ENCODE data around the gene UBL7.

UBL7 gene

GRCh38 chr15:74414603-74415338, 46.2 kb downstream of the UBL7 start:
- H3K9me3 Mint-ChIP-seq = no peaks in the 10 kb centered on the region
- no peaks in the 10 kb centered on the region for H3K27me3 Mint-ChIP-seq
- peaks cover 86% of the 10 kb centered on the region for H3K36me3 Mint-ChIP-seq (ENCODE audit: low read depth)
- peak overlapping the region; percentile 2 for H3K4me3 Mint-ChIP-seq
- H3K4me1 Mint-ChIP-seq (ENCODE audit: low read depth) = peaks cover 49% of the 10 kb centered on the region
- peak overlapping the region; percentile 37 for H3K27ac Mint-ChIP-seq

DNA sequence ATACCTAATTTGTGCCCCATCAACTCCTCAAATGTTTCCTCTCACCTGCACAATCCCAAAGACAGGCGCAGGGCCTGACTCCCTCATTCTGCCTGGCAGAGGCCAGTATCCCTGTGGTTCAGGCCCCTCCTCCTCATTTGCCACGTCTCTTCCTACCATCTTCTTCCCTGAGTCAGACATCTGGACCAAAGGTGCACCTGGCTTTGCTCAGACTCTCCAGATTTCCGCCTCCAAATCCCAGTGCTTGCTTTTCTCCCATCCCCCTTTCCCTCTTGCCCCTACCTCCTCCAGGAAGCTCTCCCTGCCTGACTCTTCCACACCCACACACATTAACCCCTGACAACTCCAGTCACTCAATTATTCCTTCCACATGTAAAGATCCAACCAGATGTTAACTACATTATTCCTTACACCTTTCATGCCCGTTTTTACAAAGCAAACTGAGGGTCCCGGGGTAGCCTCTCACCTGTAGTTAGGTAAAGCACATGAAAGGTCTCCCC, 46.8 kb downstream of the UBL7 start:
- no peaks in the 10 kb centered on the region for H3K9me3 Mint-ChIP-seq
- no peaks in the 10 kb centered on the region for H3K27me3 Mint-ChIP-seq
- H3K4me3 Mint-ChIP-seq = no peak overlapping the region
- peak overlapping the region; percentile 37 for H3K27ac Mint-ChIP-seq
- peaks cover 44% of the 10 kb centered on the region for H3K4me1 Mint-ChIP-seq (ENCODE audit: low read depth)
- peaks cover 87% of the 10 kb centered on the region for H3K36me3 Mint-ChIP-seq (ENCODE audit: low read depth)

GRCh38 chr15:74413350-74414080, 47.4 kb downstream of the UBL7 start:
- Mint-ChIP-seq H3K4me3 (no peak overlapping the region), H3K36me3 (ENCODE audit: low read depth) (peaks cover 87% of the 10 kb centered on the region), H3K9me3 (no peaks in the 10 kb centered on the region), H3K27me3 (no peaks in the 10 kb centered on the region), H3K4me1 (ENCODE audit: low read depth) (peaks cover 43% of the 10 kb centered on the region), H3K27ac (peak overlapping the region; percentile 66)

- Mint-ChIP-seq H3K27me3 (no peaks in the 10 kb centered on the region), H3K36me3 (ENCODE audit: low read depth) (peaks cover 76% of the 10 kb centered on the region), H3K4me3 (no peak overlapping the region), H3K4me1 (ENCODE audit: low read depth) (peaks cover 48% of the 10 kb centered on the region), H3K27ac (peak overlapping the region; percentile 58), H3K9me3 (no peaks in the 10 kb centered on the region)
These were observed 48.8 kb downstream of the UBL7 start for GRCh38 chr15:74412159-74412558.

DNA sequence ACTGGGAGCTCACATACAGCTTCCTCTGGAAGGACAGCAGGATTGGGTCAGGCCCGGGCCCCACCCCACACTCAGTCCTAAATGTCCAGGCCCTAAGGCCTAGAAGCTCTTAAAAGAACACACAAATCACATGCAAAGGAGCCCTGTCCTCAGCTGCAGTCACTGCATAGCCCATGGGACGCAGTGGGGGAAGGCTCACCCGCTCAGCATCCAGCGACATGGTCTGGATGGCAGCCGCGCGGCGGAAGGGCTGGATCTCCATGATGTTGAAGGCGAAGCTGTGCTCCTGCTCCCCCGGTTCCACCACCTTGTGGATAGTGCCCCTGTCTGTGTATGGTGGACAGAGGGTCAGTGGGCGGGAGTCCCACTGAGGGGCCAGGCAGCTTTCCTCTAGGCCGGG, 49.3 kb downstream of the UBL7 start:
- no peaks in the 10 kb centered on the region for H3K9me3 Mint-ChIP-seq
- peaks cover 72% of the 10 kb centered on the region for H3K36me3 Mint-ChIP-seq (ENCODE audit: low read depth)
- peak overlapping the region; percentile 58 for H3K27ac Mint-ChIP-seq
- no peaks in the 10 kb centered on the region for H3K27me3 Mint-ChIP-seq
- peaks cover 52% of the 10 kb centered on the region for H3K4me1 Mint-ChIP-seq (ENCODE audit: low read depth)
- H3K4me3 Mint-ChIP-seq = no peak overlapping the region

DNA sequence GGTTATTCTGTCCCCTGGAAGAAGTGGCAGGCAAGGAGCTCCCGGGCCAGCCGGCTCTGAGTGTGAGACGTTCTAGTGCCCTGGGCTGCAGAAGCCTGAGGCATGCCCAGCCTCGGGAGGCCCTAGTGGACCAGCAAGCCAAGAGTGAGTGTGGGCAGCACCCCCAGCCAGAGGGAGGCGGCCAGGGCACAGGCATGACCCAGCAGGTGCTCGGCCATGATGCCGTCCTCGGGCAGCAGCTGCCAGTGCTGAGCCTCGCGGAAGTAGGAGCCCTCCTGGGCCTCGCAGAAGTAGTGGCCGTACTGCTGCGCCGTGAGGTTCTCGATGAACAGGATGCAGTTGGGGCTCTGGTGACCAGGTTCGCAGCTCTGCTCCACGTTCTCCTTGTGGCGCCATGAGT, 50.5 kb downstream of the UBL7 start:
- no peak overlapping the region for H3K4me3 Mint-ChIP-seq

DNA sequence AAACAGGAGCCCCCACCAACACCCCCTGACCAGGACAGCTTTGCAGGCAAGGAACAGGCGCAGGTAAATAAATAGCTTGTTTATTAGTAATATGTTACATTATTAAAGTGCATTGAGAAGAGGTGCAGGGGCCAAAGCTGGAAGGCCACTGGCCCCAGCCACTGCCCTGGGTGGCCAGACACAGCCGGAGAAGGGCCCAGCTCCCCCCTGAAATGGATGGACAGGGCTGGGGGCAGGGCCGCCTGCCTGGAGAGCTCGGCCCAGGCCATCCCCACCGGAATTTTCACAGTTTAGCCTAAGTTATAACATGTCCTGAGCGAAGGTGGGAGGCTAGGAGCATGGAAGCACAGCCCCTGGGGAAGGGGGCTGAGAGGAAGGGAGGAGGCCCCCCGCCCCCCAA, 51.7 kb downstream of the UBL7 start:
- Mint-ChIP-seq H3K36me3 (ENCODE audit: low read depth) (peaks cover 66% of the 10 kb centered on the region), H3K9me3 (no peaks in the 10 kb centered on the region), H3K27me3 (no peaks in the 10 kb centered on the region), H3K4me3 (no peak overlapping the region), H3K27ac (no peak overlapping the region), H3K4me1 (ENCODE audit: low read depth) (peaks cover 62% of the 10 kb centered on the region)

More for the DNA sequence above, 50.5 kb downstream of the UBL7 start:
- Mint-ChIP-seq H3K9me3 (no peaks in the 10 kb centered on the region), H3K4me1 (ENCODE audit: low read depth) (peaks cover 56% of the 10 kb centered on the region), H3K27ac (peak overlapping the region; percentile 52), H3K36me3 (ENCODE audit: low read depth) (peaks cover 71% of the 10 kb centered on the region), H3K27me3 (no peaks in the 10 kb centered on the region)

DNA sequence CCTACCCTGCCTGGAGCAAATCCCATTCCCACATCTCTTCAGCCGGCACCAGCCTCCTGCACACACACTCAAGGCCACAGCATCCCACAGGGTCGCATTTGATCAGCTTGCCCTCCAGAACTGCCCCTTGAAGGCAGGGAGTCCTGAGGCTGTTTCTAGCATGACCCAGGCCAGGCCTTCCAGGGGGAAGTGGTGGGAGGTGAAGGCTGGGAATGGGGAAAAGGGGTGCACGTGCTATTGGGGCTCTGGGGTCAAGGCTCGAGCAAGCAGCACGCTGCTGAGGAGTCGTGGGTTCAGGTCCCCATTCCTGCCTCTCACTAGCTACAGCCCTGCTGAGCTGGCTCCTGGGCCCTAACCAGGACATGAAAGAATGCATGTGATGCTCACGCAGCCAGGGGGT, 52.1 kb downstream of the UBL7 start:
- H3K4me3 Mint-ChIP-seq = peak overlapping the region; percentile 1
- no peaks in the 10 kb centered on the region for H3K9me3 Mint-ChIP-seq
- no peaks in the 10 kb centered on the region for H3K27me3 Mint-ChIP-seq
- peak overlapping the region; percentile 94 for H3K27ac Mint-ChIP-seq
- peaks cover 62% of the 10 kb centered on the region for H3K4me1 Mint-ChIP-seq (ENCODE audit: low read depth)
- H3K36me3 Mint-ChIP-seq (ENCODE audit: low read depth) = peaks cover 63% of the 10 kb centered on the region

DNA sequence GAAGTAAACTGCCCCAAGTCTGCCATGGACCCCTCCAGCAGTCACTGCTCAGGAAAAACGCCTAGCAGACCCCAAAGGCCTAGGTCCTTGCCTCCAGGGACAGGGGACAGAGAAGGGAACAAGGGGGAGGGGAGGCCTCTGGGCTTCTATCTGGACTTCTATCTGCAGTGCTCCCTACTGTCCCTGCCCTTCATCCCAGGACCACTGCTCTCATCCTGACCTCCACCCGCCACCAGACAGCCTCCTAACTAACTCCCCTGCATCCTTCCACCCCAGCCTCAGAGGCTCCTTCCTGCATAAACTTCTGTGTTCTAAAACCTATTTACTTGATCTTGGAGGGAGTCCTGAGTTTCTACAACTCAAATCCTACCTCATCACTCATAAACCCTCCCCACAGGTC, 52.6 kb downstream of the UBL7 start:
- Mint-ChIP-seq H3K9me3 (no peaks in the 10 kb centered on the region), H3K36me3 (ENCODE audit: low read depth) (peaks cover 62% of the 10 kb centered on the region), H3K4me1 (ENCODE audit: low read depth) (peaks cover 67% of the 10 kb centered on the region), H3K27ac (peak overlapping the region; percentile 94), H3K27me3 (no peaks in the 10 kb centered on the region), H3K4me3 (peak overlapping the region; percentile 1)

DNA sequence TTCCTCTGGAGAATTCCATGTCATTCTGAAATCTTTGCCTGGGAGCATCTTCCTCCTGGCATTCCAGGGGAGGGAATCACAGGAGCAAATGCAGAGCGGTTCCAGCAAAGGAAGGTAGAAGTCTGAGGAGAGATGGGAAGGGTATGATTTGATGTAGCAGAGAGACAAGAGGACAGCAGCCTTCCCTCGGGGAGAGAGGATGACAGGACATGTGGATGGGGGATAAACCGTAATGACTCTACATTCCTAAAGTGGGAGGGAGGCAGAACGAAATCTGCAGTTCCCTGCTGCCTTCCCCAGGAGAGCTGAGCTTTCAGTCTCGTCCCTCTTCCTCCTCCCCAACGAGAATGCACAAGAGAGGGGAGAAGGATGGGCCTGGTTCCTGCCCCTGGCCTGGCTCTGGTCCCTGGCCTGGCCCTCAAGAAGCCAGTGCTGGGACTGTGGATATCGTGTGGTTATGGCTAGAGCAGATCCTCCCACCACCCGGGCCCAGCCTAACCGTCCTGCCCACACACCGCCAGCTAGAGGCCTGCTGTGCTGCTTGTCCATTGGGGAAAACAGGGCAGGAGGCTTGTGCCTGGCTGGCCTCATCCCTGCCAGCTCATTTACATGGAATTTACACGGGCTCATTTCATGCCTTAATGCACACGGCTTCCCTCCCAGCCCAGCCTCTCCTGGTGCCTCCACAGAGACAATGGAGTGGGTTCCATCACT, 53.8 kb downstream of the UBL7 start:
- Mint-ChIP-seq H3K4me3 (no peak overlapping the region), H3K27ac (peak overlapping the region; percentile 94), H3K27me3 (no peaks in the 10 kb centered on the region), H3K36me3 (ENCODE audit: low read depth) (peaks cover 50% of the 10 kb centered on the region), H3K4me1 (ENCODE audit: low read depth) (peaks cover 73% of the 10 kb centered on the region), H3K9me3 (no peaks in the 10 kb centered on the region)

- peak overlapping the region; percentile 5 for H3K4me3 Mint-ChIP-seq
- peak overlapping the region; percentile 94 for H3K27ac Mint-ChIP-seq
- H3K27me3 Mint-ChIP-seq = no peaks in the 10 kb centered on the region
- peaks cover 75% of the 10 kb centered on the region for H3K4me1 Mint-ChIP-seq (ENCODE audit: low read depth)
- H3K36me3 Mint-ChIP-seq (ENCODE audit: low read depth) = peaks cover 44% of the 10 kb centered on the region
- H3K9me3 Mint-ChIP-seq = no peaks in the 10 kb centered on the region
These were observed 54.4 kb downstream of the UBL7 start for GRCh38 chr15:74406517-74406916.

DNA sequence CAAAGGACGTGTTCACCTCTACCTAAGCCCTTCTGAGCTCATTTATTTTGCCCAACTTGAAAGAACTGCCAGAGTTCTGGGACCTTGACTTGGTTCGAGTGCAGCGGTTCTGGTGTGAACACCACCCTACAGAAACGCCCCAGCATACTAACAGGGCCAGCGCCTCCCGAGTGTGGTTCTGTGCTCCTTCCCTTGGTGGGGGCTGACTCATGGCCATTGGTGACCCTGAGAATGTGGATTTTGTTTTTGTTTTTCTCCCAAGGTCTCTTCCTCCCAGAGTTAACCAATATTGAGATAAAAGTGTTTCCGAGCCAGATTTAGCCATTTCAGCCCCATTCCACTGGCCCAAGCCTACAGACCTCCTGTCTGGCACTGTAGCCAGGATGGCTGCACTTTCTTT, 55.1 kb downstream of the UBL7 start:
- Mint-ChIP-seq H3K4me3 (no peak overlapping the region), H3K27ac (peak overlapping the region; percentile 76), H3K27me3 (no peaks in the 10 kb centered on the region), H3K9me3 (no peaks in the 10 kb centered on the region), H3K36me3 (ENCODE audit: low read depth) (peaks cover 37% of the 10 kb centered on the region), H3K4me1 (ENCODE audit: low read depth) (peaks cover 80% of the 10 kb centered on the region)

DNA sequence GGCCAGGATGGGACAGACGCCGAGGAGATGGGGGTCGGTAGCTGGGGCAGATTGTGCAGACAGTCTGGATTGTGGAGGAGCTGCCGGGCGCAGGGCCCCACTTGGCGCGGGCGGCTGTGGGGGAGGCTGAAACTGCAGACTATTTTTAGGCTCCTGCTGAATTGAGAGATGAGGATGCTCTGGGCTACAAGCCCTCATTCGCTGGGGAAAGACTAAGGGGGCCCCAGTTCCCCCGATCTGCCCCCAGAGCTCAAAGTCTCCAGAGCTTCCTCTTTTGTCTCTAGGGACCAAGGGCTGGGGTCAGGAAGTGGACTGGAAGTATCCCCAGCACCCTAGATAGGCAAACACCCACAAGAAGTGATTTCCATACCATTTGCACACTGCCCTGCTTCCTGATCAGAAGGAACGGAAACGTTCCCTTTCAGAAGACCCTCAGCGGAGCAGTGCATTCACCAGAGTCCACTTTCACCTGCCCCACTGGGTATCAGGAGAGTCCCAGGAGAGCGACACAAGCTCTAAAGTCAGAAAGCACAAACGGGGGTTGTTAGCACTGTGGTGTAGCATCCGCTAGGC, 56.9 kb downstream of the UBL7 start:
- Mint-ChIP-seq H3K4me1 (ENCODE audit: low read depth) (peaks cover 98% of the 10 kb centered on the region), H3K36me3 (ENCODE audit: low read depth) (peaks cover 26% of the 10 kb centered on the region), H3K27me3 (no peaks in the 10 kb centered on the region), H3K27ac (peak overlapping the region; percentile 94), H3K4me3 (peak overlapping the region; percentile 68), H3K9me3 (no peaks in the 10 kb centered on the region)

DNA sequence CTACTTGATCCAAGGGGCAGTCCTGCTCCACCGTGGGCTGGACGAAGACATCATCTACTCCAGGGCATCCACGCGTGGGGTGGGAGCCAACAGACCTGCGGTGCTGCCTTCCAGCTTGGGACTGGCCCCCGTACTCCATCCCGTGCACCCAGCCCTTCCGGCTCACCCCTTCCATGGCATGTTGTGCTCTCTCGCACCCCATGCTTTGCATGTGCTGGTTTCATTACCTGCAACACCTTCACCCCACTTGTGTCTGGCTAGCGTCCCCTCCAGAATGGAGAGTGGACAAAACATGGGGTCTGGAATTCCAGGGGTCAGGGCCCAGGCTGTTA, 57.4 kb downstream of the UBL7 start:
- peaks cover 100% of the 10 kb centered on the region for H3K4me1 Mint-ChIP-seq (ENCODE audit: low read depth)
- peaks cover 23% of the 10 kb centered on the region for H3K36me3 Mint-ChIP-seq (ENCODE audit: low read depth)
- no peaks in the 10 kb centered on the region for H3K27me3 Mint-ChIP-seq
- H3K27ac Mint-ChIP-seq = peak overlapping the region; percentile 94
- peak overlapping the region; percentile 68 for H3K4me3 Mint-ChIP-seq
- H3K9me3 Mint-ChIP-seq = no peaks in the 10 kb centered on the region

All from stimulated activated naive CD8-positive, alpha-beta T cell treated with anti-CD3 and anti-CD28 coated beads, Interleukin-15, Interleukin-2, amounts not matched to agents 100 ng/mL and 50 ng/mL, for 24 hours (primary cell).